Type B pancreatic cell (in vitro differentiated cells): ENCODE results near the gene APBA2. TPM values are rescaled to one million over a fixed set of nuclear protein-coding genes. Genes with fewer than 3 reads are reported as not detected.

ENCODE experiments used
- DNase-seq: peaks from one replicate; pipeline ENCODE4 v3.0.0; 2021; ENCODE audit warnings: mixed read lengths; ENCODE audit not compliant: unreplicated experiment; ENCODE audit errors: extremely low spot score
- H3K27ac Mint-ChIP-seq: 2 replicates; pipeline ENCODE4 v1.8.0; 2021; ENCODE audit warnings: mild to moderate bottlenecking, mixed read lengths
- H3K27me3 Mint-ChIP-seq: 2 replicates; pipeline ENCODE4 v1.8.0; 2021; ENCODE audit warnings: mixed read lengths
- H3K36me3 Mint-ChIP-seq: 2 replicates; pipeline ENCODE4 v1.8.0; 2021; ENCODE audit warnings: mixed read lengths
- H3K4me1 Mint-ChIP-seq: one replicate; pipeline ENCODE4 v1.8.0; 2021; ENCODE audit warnings: mixed read lengths; ENCODE audit not compliant: unreplicated experiment
- H3K4me3 Mint-ChIP-seq: 2 replicates; pipeline ENCODE4 v1.8.0; 2021; ENCODE audit warnings: mild to moderate bottlenecking, mixed read lengths
- H3K9me3 Mint-ChIP-seq: 2 replicates; pipeline ENCODE4 v1.8.0; 2021; ENCODE audit warnings: mixed read lengths
- CTCF ChIP-seq: fragments of 200-600 bp; sonication (generic); conservative IDR thresholded peaks from 2 replicates; pipeline ENCODE4 v1.5.0; 2021; ENCODE audit warnings: antibody characterized with exemption, mild to moderate bottlenecking
- total RNA-seq: library from RNA; stranded (reverse); gene quantifications from 2 replicates; pipeline ENCODE4 v1.2.1, GENCODE V29; 2021; ENCODE audit warnings: low replicate concordance

The APBA2 gene
- total RNA-seq, 1 donor from 2014 or later, result 33.3 TPM

GRCh38 chr15:29117778-29118177 lies 232.0 kb downstream of the APBA2 start:
- Mint-ChIP-seq H3K27me3 (peaks cover 5% of the 10 kb centered on the region), H3K36me3 (no peaks in the 10 kb centered on the region), H3K4me3 (no peak overlapping the region), H3K9me3 (no peaks in the 10 kb centered on the region), H3K4me1 (peaks cover 19% of the 10 kb centered on the region), H3K27ac (no peak overlapping the region)
- DNase-seq, result no peak
- no peak for TF ChIP-seq CTCF

GRCh38 chr15:29119847-29120246 lies 234.1 kb downstream of the APBA2 start:
- Mint-ChIP-seq H3K4me1 (peaks cover 14% of the 10 kb centered on the region), H3K9me3 (no peaks in the 10 kb centered on the region), H3K36me3 (no peaks in the 10 kb centered on the region), H3K27ac (no peak overlapping the region), H3K27me3 (no peaks in the 10 kb centered on the region), H3K4me3 (no peak overlapping the region)
- no peak for DNase-seq
- TF ChIP-seq CTCF, result no peak

- no peak for DNase-seq
- Mint-ChIP-seq H3K27ac (no peak overlapping the region), H3K36me3 (no peaks in the 10 kb centered on the region), H3K4me1 (peaks cover 13% of the 10 kb centered on the region), H3K4me3 (no peak overlapping the region), H3K9me3 (no peaks in the 10 kb centered on the region), H3K27me3 (no peaks in the 10 kb centered on the region)
- no peak for TF ChIP-seq CTCF
These were observed 235.0 kb downstream of the APBA2 start for GRCh38 chr15:29120593-29121368.

GRCh38 chr15:29121369-29121656 lies 235.5 kb downstream of the APBA2 start:
- Mint-ChIP-seq H3K9me3 (no peaks in the 10 kb centered on the region), H3K4me3 (no peak overlapping the region), H3K4me1 (peaks cover 13% of the 10 kb centered on the region), H3K27ac (no peak overlapping the region), H3K27me3 (no peaks in the 10 kb centered on the region), H3K36me3 (no peaks in the 10 kb centered on the region)
- DNase-seq, result no peak
- TF ChIP-seq CTCF, result no peak

GRCh38 chr15:29121907-29122306 lies 236.1 kb downstream of the APBA2 start:
- Mint-ChIP-seq H3K27ac (no peak overlapping the region), H3K4me3 (no peak overlapping the region), H3K27me3 (no peaks in the 10 kb centered on the region), H3K4me1 (peaks cover 13% of the 10 kb centered on the region), H3K9me3 (no peaks in the 10 kb centered on the region), H3K36me3 (no peaks in the 10 kb centered on the region)
- TF ChIP-seq CTCF, result no peak
- no peak for DNase-seq

GRCh38 chr15:29122506-29122905 lies 236.7 kb downstream of the APBA2 start:
- Mint-ChIP-seq H3K4me3 (no peak overlapping the region), H3K9me3 (no peaks in the 10 kb centered on the region), H3K4me1 (peaks cover 13% of the 10 kb centered on the region), H3K27me3 (no peaks in the 10 kb centered on the region), H3K36me3 (no peaks in the 10 kb centered on the region), H3K27ac (no peak overlapping the region)
- TF ChIP-seq CTCF, result no peak
- DNase-seq, result no peak
